Thoracic aorta (tissue), 2 donors: Measurements from ENCODE around the gene SULF2. TPM values are rescaled to one million over a fixed set of nuclear protein-coding genes. Genes with fewer than 3 reads are reported as not detected.

Experiments
- ATAC-seq: fragments of 150-250 bp; one replicate; pipeline ENCODE4 v1.8.0; 2017; ENCODE audit warnings: low read depth; ENCODE audit not compliant: insufficient number of reproducible peaks, low FRiP score
- DNase-seq: peaks from one replicate; pipeline ENCODE4 v3.0.0-alpha.2; 2020; ENCODE audit warnings: low spot score
- H3K27ac ChIP-seq, 2 donors: fragments of 200-600 bp; sonication (generic); 1 replicate in 1 of 2; 2 replicates in 1 of 2; pipeline ENCODE4 v1.5.1; 2016; ENCODE audit warnings: mild to moderate bottlenecking in 2 of 2, moderate library complexity in 2 of 2
- H3K27me3 ChIP-seq: fragments of 200-600 bp; sonication (generic); replicated peaks from 2 replicates; pipeline ENCODE4 v1.6.0; 2016; ENCODE audit warnings: mild to moderate bottlenecking; ENCODE audit not compliant: insufficient read depth
- H3K36me3 ChIP-seq: fragments of 200-600 bp; sonication (generic); one replicate; pipeline ENCODE4 v1.5.1; 2016
- H3K4me1 ChIP-seq, 2 donors: fragments of 200-600 bp; sonication (generic); 1 replicate in 1 of 2; 2 replicates in 1 of 2; pipeline versions ENCODE4 v1.5.1 to v1.6.0; 2016; ENCODE audit warnings: low read depth in 2 of 2, mild to moderate bottlenecking in 1 of 2; ENCODE audit not compliant: control insufficient read depth in 1 of 2
- H3K4me3 ChIP-seq: fragments of 200-600 bp; sonication (generic); 2 replicates; pipeline ENCODE4 v1.5.1; 2016; ENCODE audit warnings: mild to moderate bottlenecking
- H3K9me3 ChIP-seq: fragments of 200-600 bp; sonication (generic); 2 replicates; pipeline ENCODE4 v1.5.1; 2016
- CTCF ChIP-seq: fragments of 200-600 bp; sonication (generic); IDR thresholded peaks from one replicate; pipeline ENCODE4 v1.5.1; 2019; ENCODE audit warnings: antibody characterized with exemption
- total RNA-seq, 2 donors: library from RNA; depleted of rRNA; stranded (reverse); fragments of >200 nt; gene quantifications; one replicate each; pipeline versions ENCODE4 v1.1.0 to v1.2.3, GENCODE V29; 2016

SULF2 gene
- total RNA-seq, 2 donors from 2014 or later: 39.0 to 53.9 TPM

GRCh38 chr20:47661714-47662113 is 123.6 kb downstream of the SULF2 start:
- no peak for ATAC-seq
- H3K27ac ChIP-seq: no peak overlapping the region
- peaks cover 10% of the 10 kb centered on the region for H3K36me3 ChIP-seq

GRCh38 chr20:47660983-47661700 is 124.1 kb downstream of the SULF2 start:
- no peak overlapping the region for H3K4me3 ChIP-seq
- peaks cover 4 to 20% of the 10 kb centered on the region in 2 donors for H3K4me1 ChIP-seq
- DNase-seq (no peak), ATAC-seq (no peak)
- H3K27ac ChIP-seq: no peak overlapping the region
- no peaks in the 10 kb centered on the region for H3K9me3 ChIP-seq
- no peaks in the 10 kb centered on the region for H3K27me3 ChIP-seq
- TF ChIP-seq CTCF: no peak
- H3K36me3 ChIP-seq: peaks cover 10% of the 10 kb centered on the region

More at GRCh38 chr20:47661714-47662113, 123.6 kb downstream of the SULF2 start:
- DNase-seq: no peak
- H3K4me1 ChIP-seq: peaks cover 4 to 20% of the 10 kb centered on the region in 2 donors
- TF ChIP-seq CTCF: no peak
- H3K4me3 ChIP-seq: no peak overlapping the region
- no peaks in the 10 kb centered on the region for H3K27me3 ChIP-seq
- H3K9me3 ChIP-seq: no peaks in the 10 kb centered on the region

GRCh38 chr20:47660602-47660905 is 124.7 kb downstream of the SULF2 start:
- Histone ChIP-seq H3K36me3 (peaks cover 10% of the 10 kb centered on the region), H3K27me3 (no peaks in the 10 kb centered on the region), H3K4me1 (peaks cover 4 to 20% of the 10 kb centered on the region in 2 donors), H3K27ac (no peak overlapping the region), H3K9me3 (no peaks in the 10 kb centered on the region), H3K4me3 (no peak overlapping the region)
- DNase-seq: no peak
- no peak for ATAC-seq
- no peak for TF ChIP-seq CTCF

GRCh38 chr20:47659904-47660601 is 125.2 kb downstream of the SULF2 start:
- Histone ChIP-seq H3K9me3 (no peaks in the 10 kb centered on the region), H3K4me3 (no peak overlapping the region), H3K27ac (no peak overlapping the region), H3K4me1 (peaks cover 4 to 20% of the 10 kb centered on the region in 2 donors), H3K36me3 (peaks cover 10% of the 10 kb centered on the region), H3K27me3 (no peaks in the 10 kb centered on the region)
- no peak for DNase-seq
- ATAC-seq: no peak
- TF ChIP-seq CTCF: no peak

- TF ChIP-seq CTCF: no peak
- DNase-seq (no peak), ATAC-seq (no peak)
- H3K36me3 ChIP-seq: peaks cover 26% of the 10 kb centered on the region
- H3K27me3 ChIP-seq: no peaks in the 10 kb centered on the region
- H3K27ac ChIP-seq: no peak overlapping the region
- no peaks in the 10 kb centered on the region for H3K9me3 ChIP-seq
- no peak overlapping the region for H3K4me3 ChIP-seq
- H3K4me1 ChIP-seq: peaks cover 4% of the 10 kb centered on the region in 2 donors
Measured at GRCh38 chr20:47656318-47656717, 129.0 kb downstream of the SULF2 start.
